ENCODE measurements around the gene CPPED1.

GRCh38 chr16:12651765-12652512 lies 151.7 kb downstream of the CPPED1 start:
- TF ChIP-seq POLR2A (IDR thresholded peaks at IDR 0.05; ENCODE audit: low read depth, low read length): no peak
- no peak for TF ChIP-seq FOS (IDR thresholded peaks at IDR 0.05; ENCODE audit: low read depth, low read length)
- no peak for TF ChIP-seq RAD21 (IDR thresholded peaks at IDR 0.05; ENCODE audit: low read length)
- no peak for TF ChIP-seq CEBPB (IDR thresholded peaks at IDR 0.05; ENCODE audit: low read depth, low read length)
- TF ChIP-seq, protein P1, sequence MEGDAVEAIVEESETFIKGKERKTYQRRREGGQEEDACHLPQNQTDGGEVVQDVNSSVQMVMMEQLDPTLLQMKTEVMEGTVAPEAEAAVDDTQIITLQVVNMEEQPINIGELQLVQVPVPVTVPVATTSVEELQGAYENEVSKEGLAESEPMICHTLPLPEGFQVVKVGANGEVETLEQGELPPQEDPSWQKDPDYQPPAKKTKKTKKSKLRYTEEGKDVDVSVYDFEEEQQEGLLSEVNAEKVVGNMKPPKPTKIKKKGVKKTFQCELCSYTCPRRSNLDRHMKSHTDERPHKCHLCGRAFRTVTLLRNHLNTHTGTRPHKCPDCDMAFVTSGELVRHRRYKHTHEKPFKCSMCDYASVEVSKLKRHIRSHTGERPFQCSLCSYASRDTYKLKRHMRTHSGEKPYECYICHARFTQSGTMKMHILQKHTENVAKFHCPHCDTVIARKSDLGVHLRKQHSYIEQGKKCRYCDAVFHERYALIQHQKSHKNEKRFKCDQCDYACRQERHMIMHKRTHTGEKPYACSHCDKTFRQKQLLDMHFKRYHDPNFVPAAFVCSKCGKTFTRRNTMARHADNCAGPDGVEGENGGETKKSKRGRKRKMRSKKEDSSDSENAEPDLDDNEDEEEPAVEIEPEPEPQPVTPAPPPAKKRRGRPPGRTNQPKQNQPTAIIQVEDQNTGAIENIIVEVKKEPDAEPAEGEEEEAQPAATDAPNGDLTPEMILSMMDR (conservative IDR thresholded peaks at IDR 0.05; ENCODE audit: low read depth, low read length): no peak
- no peak for TF ChIP-seq NFE2L2 (IDR thresholded peaks at IDR 0.05; ENCODE audit: low read depth, low read length)

Measured in IMR-90 (cell line).